ENCODE results near the gene CFAP58. TPM values are rescaled to one million over a fixed set of nuclear protein-coding genes. Genes with fewer than 3 reads are reported as not detected.
A peak's percentile ranks its signal among the peaks of the same experiment; 100 is the strongest.

CFAP58 gene
- total RNA-seq, 4 donors from 2014 or later = 0.29 to 2.2 (median 1.3) TPM

DNA sequence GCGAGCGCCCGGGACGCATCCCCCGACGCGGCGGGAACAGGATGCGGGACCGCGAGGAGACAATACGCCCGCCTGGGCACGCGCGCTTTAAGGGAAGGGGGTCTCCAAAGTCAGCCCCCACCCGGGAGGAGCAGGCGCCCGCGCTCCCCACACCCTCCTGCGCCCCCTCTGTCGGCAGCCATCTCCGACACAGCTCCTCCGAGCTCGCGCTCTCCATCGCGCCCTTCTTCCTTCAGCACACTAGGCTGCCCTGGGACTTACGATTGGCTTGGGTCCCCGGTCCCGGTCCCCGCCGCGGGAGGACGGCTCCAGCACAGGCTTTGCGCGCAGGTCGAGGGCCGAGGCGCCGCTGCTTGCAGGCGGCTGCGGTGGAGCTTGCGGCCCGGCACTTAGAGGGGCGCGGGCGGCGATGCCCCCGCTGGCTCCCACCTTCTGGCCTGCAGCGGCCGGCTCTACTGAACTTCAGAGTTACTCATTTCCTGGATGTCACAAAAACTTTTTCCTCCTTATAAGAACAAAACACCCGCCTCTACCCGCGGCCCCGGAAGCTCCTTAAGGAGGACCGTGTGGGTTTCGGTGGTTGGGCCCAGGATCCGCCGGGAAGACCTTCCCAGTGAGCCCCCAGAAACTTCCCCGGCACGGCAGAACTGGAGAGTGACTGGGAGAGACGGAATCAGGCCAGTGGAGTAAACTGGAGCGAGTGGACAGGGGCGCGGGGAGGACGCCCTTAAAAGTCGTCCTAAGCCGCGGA lies 15.5 kb upstream of the CFAP58 start, which contains the start of gene ITPRIP:
Gene ITPRIP, minus strand, starts transcription at position 481 of the 751 bp plus-strand sequence. CDS start 22,414 bp downstream, outside the sequence.
- H3K27me3 ChIP-seq = no peaks in the 10 kb centered on the region
- H3K4me1 ChIP-seq = peaks cover 9 to 24% of the 10 kb centered on the region in 2 donors
- peak within 1 kb of the TSS; percentile 67 to 74 for H3K4me3 ChIP-seq
- intact Hi-C loops (cut with DNase I; ENCODE audit: low total_unique reads) = no loop called here
- H3K27ac ChIP-seq = peak within 1 kb of the TSS; percentile 97
- no peaks in the 10 kb centered on the region for H3K9me3 ChIP-seq
- no peaks in the 10 kb centered on the region for H3K36me3 ChIP-seq
- peak; percentile 72 to 88 for DNase-seq
- TF ChIP-seq POLR2A (IDR thresholded peaks at IDR 0.05) = peak; percentile 94 to 95
- TF ChIP-seq, protein P1, sequence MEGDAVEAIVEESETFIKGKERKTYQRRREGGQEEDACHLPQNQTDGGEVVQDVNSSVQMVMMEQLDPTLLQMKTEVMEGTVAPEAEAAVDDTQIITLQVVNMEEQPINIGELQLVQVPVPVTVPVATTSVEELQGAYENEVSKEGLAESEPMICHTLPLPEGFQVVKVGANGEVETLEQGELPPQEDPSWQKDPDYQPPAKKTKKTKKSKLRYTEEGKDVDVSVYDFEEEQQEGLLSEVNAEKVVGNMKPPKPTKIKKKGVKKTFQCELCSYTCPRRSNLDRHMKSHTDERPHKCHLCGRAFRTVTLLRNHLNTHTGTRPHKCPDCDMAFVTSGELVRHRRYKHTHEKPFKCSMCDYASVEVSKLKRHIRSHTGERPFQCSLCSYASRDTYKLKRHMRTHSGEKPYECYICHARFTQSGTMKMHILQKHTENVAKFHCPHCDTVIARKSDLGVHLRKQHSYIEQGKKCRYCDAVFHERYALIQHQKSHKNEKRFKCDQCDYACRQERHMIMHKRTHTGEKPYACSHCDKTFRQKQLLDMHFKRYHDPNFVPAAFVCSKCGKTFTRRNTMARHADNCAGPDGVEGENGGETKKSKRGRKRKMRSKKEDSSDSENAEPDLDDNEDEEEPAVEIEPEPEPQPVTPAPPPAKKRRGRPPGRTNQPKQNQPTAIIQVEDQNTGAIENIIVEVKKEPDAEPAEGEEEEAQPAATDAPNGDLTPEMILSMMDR (IDR thresholded peaks at IDR 0.05) = peak; percentile 4 to 42 (median 27)

DNA sequence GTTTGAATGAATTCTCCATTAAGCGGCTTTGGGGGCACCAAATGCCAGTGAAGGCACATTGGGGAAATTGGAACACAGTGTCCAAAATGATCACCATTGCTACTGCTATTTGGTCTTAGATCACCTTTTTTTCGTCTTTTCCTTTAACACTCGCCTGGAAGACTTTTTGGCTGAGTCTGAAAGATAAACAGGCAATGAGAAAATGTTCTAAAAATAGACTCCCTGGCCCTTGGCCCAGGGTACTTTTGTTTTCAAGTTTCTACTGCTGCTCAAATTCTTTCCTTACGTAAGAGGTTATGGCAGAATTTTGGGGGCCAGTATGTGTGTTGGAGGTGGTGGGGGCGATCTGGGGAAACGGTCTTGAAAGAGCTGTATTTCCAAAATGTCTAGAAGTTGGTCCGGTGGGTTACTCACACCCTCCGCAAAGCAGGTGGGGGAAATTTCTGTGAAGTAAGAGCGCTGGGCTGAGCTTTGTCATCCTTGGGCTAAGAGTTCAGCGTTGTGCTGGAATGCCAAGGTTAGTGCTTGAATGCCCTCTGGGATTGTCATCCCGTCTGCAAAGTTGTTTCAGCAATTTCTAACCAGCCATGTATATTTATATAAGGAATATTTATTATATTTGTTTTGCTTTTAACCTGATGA lies 14.0 kb upstream of the CFAP58 start:
- peaks cover 0 to 16% of the 10 kb centered on the region in 2 donors for H3K4me1 ChIP-seq
- H3K4me3 ChIP-seq = peak overlapping the region; percentile 67 to 74
- intact Hi-C loops (cut with DNase I; ENCODE audit: low total_unique reads) = no loop called here
- no peaks in the 10 kb centered on the region for H3K36me3 ChIP-seq
- peak; percentile 62 to 84 for DNase-seq
- TF ChIP-seq, protein P1 (IDR thresholded peaks at IDR 0.05) = no peak
- no peak for TF ChIP-seq POLR2A (IDR thresholded peaks at IDR 0.05)
- peak overlapping the region; percentile 97 for H3K27ac ChIP-seq
- no peaks in the 10 kb centered on the region for H3K27me3 ChIP-seq
- H3K9me3 ChIP-seq = no peaks in the 10 kb centered on the region

DNA sequence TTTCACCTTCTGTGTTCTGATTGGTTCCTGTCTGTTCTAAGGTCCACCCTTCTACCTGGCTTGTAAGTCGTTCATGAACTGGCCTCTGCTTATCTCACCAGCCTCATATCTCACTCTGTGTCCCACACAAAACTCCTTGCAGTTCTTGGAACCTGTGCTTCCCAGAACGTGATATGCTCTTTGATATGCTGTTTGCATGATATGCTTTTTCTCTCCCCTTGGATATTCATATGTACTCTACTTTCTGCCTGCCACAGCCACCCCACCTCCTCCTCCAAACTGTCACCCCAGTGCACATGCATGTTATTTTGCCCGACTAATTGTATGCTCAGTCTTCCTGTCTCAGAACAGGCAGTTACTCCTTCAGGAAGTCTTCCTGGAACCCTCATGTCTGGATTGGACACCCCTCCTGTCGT lies 13.5 kb upstream of the CFAP58 start:
- Histone ChIP-seq H3K27ac (peak overlapping the region; percentile 97), H3K27me3 (no peaks in the 10 kb centered on the region), H3K4me3 (peak overlapping the region in 1 of 2 donors; percentile 67), H3K36me3 (no peaks in the 10 kb centered on the region), H3K9me3 (no peaks in the 10 kb centered on the region), H3K4me1 (peaks cover 0 to 10% of the 10 kb centered on the region in 2 donors)
- intact Hi-C loops (cut with DNase I; ENCODE audit: low total_unique reads) = no loop called here
- DNase-seq = no peak
- TF ChIP-seq, protein P1 (IDR thresholded peaks at IDR 0.05) = no peak
- TF ChIP-seq POLR2A (IDR thresholded peaks at IDR 0.05) = no peak

DNA sequence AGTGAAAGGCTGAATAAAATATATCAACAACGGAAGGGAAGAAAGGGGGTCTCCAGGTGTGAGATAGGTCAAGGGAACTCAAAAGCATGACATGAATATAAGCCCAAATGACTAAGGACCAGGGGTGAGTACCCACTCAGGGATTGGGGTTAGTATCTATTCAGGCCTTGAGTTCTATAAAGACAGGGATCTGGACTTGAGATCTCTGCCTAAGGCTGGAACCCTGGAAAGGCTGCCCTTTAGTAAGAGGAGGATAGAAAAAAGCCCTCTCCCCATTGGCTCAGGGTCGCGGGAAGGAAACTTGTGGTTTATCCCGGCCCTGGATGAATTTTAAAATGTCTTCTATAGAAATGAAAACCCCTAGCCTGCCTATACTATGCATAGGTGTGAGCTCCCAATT lies 13.0 kb upstream of the CFAP58 start:
- peak overlapping the region; percentile 97 for H3K27ac ChIP-seq
- TF ChIP-seq, protein P1 (IDR thresholded peaks at IDR 0.05) = no peak
- TF ChIP-seq POLR2A (IDR thresholded peaks at IDR 0.05) = no peak
- H3K27me3 ChIP-seq = no peaks in the 10 kb centered on the region
- H3K9me3 ChIP-seq = no peaks in the 10 kb centered on the region
- peaks cover 0 to 8% of the 10 kb centered on the region in 2 donors for H3K4me1 ChIP-seq
- H3K4me3 ChIP-seq = no peak overlapping the region
- DNase-seq = no peak
- H3K36me3 ChIP-seq = no peaks in the 10 kb centered on the region
- intact Hi-C loops (cut with DNase I; ENCODE audit: low total_unique reads) = no loop called here

DNA sequence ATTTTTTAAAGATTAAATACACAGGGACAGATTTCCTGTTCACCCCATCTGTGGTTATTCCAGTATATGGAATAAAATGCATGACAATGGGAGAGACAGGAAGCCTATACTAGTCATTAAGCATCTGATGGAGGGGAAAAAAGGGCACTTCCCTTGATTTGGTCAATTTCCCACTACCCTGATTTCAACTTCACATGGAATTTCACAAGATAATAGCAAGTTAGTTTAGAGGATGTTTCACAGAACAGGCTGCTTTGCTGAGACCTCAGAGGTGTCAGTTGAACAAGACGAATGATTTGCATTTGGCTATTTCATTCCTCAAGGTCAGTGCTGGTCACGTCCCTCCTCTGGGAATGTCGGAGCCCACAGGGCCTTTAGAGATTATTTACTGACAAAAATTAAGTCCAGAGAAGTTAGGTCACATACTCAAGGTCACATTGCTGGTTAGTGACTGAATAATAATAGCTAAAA lies 10.7 kb upstream of the CFAP58 start:
- H3K4me3 ChIP-seq = no peak overlapping the region
- no peaks in the 10 kb centered on the region for H3K9me3 ChIP-seq
- no peak for DNase-seq
- H3K4me1 ChIP-seq = peaks cover 0 to 8% of the 10 kb centered on the region in 2 donors
- H3K36me3 ChIP-seq = no peaks in the 10 kb centered on the region
- H3K27me3 ChIP-seq = no peaks in the 10 kb centered on the region
- intact Hi-C loops (cut with DNase I; ENCODE audit: low total_unique reads) = no loop called here
- peak overlapping the region in 1 of 2 donors; percentile 8 for H3K27ac ChIP-seq
- no peak for TF ChIP-seq POLR2A (IDR thresholded peaks at IDR 0.05)
- TF ChIP-seq, protein P1 (IDR thresholded peaks at IDR 0.05) = no peak

Measured in uterus (tissue), 4 donors.